ENCODE data around the gene CDCA3.

GRCh38 chr12:6820166-6820565, 30.9 kb downstream of the CDCA3 start:
- TF ChIP-seq, protein P1, sequence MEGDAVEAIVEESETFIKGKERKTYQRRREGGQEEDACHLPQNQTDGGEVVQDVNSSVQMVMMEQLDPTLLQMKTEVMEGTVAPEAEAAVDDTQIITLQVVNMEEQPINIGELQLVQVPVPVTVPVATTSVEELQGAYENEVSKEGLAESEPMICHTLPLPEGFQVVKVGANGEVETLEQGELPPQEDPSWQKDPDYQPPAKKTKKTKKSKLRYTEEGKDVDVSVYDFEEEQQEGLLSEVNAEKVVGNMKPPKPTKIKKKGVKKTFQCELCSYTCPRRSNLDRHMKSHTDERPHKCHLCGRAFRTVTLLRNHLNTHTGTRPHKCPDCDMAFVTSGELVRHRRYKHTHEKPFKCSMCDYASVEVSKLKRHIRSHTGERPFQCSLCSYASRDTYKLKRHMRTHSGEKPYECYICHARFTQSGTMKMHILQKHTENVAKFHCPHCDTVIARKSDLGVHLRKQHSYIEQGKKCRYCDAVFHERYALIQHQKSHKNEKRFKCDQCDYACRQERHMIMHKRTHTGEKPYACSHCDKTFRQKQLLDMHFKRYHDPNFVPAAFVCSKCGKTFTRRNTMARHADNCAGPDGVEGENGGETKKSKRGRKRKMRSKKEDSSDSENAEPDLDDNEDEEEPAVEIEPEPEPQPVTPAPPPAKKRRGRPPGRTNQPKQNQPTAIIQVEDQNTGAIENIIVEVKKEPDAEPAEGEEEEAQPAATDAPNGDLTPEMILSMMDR (IDR thresholded peaks at IDR 0.05), result no peak
- TF ChIP-seq POLR2A (IDR thresholded peaks at IDR 0.05), result no peak
